HUDEP-2 (cell line): ENCODE data around the gene ZMIZ1.

Source experiments
- DNase-seq, 76 experiments: peaks; one replicate each; lab custom pipeline; 2025; ENCODE audit not compliant: unreplicated experiment in 76 of 76; lab: John Stamatoyannopoulos, UW

ZMIZ1 gene

DNA sequence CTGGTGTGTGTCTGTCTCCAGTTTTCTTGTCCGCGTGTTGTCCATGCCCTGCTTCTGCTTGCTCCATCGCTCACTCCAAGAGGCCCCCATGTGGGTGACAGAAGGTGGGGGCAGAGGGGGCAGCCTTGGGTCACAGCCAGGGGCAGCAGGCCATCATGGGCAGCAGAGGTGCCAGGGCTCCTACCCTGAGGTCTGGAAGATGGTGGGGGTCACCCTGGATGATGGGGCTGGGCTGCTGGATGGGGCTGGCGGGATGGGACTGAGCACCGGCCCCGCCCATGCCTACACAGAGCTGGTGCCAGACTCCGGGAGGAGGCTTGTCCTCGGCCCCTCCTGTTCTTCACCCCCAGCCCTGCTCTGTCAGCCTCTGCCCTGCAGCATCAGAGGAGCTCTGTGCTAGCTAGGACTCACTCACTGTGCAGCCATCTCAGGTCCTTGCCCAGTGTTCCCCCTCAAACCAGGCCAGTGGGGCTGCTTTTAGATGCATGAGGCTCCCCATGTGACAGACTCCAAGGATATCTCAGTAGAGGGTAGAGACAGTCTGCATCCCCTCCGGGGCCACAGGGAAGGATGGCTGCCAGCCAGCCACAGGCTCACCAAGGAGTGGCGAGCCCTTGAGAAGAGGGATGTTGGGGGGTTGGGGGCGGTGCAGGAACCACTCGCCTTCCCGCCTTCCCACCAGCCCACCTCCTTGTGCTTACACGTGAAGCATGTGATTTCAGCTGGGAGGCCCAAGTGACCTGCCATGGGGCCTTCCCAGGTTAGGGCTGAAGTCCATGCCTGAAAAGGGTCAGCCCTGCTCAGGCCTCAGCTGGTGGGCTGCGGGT is 243.0 kb downstream of the ZMIZ1 start:
- DNase-seq = no peak

DNA sequence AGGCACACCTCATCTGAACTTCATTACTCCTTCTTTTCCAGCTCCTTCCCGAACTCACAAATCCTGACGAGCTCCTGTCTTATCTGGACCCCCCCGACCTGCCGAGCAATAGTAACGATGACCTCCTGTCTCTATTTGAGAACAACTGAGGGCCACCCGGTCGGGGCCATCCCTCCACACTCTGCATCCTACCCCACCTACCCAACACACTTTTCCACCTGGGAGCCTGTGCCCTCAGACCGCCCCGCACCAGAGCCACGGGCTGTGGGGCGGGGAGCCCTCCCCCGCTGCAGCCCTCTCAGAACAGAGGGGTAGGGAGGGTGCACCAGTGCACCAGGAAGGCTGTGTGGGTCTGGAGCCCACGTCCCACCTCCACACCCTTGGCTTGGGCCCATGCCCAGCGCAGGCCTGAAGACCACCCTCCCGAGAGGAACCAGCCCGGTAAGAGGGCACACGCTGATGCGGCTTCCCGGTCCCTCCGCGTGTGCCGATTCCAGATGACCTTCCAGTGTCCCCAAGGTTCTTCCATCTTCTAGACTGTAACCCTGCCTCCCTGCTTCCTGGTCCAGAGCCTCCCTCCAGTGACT is 243.9 kb downstream of the ZMIZ1 start:
- DNase-seq = no peak

DNA sequence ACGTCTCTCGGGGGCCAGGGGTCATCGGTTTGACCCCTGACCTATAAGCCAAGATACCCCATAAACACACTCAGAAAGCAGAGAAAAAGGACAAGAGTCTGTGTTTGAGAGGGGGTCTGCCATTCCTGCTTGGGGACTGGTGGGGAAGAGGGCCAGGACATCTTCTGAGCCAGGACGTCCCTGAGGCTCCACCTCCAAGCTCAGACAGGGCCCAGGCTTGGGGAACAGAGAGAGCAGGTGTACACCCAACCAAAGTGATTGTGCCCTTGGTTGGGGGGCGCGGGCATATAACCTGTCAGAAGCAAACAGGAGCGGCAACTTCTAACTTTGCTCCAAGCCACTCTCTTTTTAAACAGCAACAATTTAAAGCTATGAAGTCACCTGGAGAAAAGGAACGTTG is 244.6 kb downstream of the ZMIZ1 start:
- no peak for DNase-seq

DNA sequence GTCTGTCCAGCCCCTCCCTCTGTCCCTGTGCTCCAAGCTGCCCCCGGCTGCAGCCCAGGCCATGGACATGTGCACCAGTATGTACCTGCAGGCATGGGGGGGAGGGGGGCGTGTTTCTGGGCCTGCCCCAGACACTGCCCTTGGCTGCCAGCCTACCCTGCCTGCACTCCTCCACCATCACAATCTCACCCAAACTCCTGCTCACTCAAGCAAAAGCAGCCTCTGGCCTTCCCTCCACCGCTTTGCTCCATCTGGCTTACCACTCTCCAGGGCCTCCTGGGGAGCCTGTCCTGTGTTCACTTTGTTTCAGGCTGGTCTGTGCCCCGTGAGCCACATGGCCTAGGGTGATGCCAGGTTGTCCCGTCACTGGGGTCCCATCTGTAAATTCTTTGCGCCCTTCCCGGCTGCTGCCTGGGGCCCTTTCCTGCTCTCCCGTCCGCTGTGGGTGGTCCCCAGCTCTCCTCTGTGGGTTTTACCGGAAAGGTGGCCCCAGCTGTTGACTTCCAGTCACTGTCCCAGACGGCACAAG is 245.2 kb downstream of the ZMIZ1 start:
- DNase-seq = no peak

DNA sequence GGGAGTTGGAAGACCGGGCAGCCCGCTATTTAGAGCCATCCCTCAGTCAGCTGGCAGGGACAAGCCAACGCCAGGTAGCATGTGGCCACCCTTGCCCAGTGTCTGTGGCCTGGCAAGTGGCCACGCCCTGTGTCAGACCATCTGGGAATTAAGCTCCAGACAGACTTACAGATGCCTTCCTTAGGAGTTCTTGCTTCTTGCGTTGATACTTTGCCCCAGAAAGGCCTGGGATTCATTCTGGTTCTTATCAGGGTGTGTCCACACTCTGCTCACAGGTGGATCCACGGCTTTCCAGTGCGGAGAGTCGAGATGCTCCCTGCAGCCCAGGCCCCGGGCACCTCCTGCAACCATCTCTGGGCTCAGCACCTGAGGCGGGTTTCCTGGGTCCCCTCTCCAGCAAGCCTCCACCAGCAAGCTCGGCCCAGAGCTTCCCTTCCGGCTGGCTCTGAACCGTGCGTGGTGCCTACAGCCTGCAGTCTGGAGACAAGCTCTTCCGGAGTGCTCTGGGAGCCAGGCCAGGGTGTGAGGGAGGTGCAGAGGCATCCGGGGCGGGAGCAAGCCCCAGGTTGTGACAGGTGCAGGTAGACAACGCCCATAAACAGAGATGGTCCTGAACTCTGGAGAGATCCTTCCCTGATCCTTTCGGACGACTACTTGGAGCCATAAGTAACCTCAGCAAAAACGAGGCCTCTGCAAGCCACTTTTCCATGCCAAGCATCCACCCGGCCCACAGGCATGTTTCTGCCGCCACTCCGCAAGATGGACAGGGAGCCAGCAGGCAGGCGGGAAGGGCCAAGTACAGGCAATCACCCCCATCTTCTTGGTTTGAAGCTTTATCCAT is 246.2 kb downstream of the ZMIZ1 start:
- DNase-seq = no peak

DNA sequence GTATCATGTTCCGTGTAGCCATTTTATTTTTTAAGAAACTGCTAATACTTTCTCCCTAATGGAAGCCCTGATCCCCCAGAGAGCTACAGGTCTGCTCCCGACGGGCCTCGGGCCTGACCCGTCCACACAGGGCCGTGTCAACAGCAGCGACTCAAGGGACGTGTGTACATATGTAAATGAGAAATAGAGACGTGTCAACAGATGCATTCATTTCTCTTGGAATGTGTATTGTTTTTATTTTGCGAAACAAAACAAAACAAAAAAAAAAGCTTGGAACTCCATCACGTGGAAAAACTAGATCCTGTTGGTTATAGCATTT is 246.8 kb downstream of the ZMIZ1 start:
- no peak for DNase-seq

DNA sequence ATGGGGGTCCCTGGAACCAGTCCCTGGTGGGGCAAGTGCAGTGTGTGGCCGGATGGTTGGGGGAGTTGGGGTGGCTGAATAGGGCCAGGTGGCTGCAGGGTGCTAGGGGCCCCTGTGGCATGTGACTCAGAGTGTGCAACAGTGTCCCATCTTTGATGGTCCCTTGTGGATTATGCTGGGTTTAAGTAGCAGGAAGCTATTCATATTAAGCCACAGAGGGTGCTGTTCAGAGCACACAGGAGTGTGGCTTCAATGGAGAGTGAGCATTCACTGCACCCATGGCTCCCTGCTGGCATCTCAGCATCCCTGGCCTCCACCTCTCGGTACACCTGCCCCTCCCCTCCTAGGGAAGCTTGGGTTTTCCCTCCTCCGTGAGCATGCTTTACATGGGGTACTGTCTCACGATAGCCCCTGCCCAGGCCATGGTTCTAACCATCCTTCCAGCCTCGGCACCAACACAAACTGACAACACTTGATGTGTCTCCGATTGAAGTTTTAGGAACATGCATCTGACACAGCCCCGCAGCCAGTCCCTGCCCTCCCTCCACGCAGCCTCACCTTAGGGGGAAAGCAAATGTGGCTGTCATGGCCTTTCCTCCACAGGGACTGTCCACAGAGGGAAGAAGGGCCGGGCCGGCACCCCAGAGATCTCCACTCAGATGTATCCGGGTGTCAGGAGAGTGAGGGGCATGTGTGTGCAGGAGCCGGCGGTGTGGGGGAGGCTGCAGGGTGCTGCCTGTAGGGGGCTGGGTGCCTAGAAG is 248.1 kb downstream of the ZMIZ1 start:
- DNase-seq = no peak

DNA sequence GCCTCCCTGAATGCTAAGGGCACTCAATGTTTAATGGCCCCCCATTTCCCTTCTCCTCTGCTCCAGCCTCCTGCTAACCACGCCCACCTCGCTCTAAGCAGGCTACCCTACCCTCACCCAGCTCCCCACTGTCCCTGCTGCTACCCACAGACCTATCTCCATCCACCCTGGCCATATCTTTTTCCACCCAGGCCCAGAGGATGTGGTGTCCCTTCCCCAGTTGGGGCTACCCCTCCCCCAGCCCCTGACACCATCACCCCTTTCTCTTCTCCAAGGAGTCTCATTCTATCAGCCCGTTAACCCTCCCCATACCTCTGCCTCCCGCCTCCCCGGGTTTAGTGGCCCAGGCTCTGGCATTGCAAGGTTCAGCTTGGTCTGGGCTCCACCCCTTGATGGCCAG is 249.6 kb downstream of the ZMIZ1 start:
- no peak for DNase-seq

DNA sequence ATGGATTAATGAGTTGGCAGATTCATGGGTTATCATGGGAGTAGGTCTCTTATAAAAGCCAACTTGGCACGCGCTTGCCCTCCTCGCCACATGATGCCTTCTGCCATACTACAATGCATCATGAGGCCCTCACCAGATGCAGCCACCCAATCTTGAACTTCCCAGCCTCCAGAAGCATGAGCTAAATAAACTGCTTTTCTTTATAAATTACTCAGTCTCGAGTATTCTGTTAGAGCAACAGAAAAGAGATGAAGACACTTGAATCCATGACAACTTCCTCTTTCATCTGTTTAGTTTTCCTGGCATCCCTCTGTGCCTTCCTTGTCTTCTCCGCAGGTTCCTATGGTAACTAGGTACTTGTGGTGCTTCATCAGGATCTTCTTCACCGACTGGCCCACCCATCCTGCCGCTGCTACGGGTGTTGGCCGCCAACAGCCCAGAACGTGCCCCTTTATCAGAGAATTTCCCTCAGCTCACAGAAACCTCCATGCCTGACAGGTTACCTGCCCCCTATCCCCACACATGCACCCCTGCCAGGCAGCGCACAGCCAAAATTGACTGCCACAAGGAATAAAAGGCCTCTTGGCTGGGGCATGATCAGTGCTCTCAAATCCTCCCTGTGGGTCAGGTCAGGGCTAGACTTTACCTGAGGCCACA is 250.5 kb downstream of the ZMIZ1 start:
- DNase-seq = no peak

DNA sequence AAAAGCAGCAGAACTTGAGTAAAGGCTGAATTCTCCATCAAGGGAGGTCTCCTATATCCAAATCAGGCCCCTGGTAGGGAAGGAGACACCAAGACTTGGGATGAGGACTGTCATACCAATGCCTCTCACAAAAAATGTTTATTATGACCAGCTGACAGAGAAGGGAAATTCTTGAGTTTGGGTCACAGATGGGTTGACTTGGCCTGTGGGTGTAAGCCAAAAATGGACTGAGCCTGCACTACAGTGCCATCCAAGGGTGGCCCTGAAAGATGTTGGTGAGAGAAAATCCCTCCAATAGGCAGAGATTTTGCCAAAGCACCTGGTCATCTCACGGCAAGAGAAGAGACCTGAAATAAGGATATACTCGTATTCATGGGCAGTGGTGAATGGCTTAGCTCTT is 251.6 kb downstream of the ZMIZ1 start:
- DNase-seq = no peak

DNA sequence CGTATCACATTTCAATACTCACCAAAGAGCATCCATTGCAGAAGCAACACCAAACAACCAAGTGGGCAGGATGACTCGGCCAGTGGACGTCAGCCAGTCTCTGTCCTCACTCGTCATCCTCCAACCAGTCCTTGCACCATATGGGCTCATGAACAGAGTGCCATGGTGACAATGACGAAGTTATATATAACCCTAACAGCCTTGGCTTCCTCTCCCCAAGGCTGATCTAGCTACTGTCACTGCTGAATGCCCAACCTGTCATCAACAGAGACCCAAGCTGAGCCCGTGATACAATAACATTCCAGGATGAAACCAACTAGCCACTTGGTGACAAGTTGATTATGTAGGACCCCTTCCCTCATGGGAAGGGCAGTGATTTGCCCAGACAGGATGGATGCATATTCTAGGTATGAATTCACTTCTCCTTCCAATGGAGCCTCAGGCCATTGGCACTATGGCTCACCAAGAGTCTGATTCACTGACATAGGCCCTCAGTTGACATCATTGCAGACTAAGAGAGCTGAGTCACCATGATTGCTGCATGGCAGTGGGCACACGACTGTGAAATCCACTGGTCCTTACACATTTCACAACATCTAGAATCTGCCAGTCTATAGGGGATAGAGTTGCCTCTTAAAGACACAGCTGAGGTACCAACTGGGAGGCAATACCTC is 252.2 kb downstream of the ZMIZ1 start:
- no peak for DNase-seq

DNA sequence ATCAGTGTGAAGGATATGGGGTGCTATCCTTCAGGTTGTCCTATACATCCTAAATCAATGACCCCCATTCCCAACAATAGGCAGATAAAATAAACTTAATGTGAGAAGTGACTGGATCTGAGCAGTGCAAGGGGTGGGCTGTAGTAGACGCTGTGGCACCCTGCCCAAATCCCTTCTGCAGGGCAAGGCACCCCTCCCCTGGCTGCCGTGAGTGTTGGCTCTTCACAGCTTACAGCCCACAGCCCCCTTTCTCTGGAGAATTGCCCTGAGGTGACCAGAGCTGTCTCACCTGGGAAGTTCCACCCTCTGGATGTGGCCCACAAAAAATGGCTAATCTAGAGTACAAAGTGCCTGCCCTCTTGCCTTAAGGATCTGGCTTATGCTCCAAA is 252.7 kb downstream of the ZMIZ1 start:
- no peak for DNase-seq

DNA sequence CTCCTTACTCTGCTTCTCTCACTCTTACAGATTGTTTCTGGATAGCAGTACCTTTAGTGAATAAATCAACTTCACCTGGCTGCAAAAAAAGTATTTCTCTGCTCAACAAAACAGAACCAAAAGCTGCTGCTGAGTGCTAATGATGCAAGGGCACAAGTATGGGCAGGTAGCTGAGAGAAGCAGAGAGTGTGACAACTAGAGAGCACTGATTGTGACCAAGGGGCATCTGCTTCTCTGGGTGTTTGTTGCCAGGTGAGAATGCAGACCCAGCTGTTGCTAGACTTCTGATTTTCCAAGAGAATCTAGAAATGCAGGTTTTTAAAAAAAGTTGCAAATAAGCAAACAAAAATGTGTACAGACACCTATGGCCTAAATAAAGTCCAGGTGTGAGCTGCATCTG is 253.2 kb downstream of the ZMIZ1 start:
- DNase-seq = no peak

DNA sequence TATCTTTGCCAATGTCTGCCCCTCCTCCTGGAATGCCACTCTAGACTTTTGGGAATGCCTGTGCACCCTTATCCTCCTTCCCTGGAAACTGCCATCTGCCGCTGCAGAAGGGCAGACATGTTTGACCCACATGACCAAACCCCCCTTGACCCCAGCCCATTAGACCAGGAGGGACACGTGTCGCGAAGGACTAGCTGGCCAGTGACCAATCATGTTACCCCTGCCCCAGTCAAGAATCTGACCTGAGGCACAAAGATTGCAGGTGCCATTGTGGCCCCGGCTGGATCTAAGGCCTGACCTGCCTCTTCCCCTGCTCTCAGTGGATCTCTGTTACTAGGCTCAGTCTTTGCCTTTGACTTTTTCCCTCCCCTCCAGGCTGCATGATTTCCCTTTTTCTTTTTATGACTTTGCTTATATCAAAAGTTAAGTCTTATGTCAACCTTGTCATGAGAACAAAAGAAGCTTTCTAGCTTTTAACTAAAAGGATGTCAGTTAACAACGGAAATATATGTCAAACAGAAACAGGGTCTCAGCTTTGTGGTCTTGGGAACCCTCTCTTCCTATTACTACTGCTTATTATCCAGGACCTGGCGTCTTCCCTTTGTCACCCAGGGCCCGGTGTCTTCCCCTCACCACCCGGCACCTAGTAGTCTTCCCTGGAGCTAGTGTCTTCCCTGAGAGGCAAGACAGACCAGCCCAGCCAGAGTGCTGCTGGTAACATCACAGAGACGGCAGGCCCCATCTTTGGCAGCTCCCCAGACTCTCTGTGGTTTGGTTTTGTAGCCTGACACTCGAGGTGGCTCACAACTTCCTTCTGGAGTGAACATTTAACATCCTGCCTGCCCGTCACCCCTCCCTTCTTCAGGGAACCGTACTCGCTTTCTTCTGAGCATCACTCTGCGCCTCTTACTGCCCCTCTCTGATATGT is 254.1 kb downstream of the ZMIZ1 start:
- DNase-seq = peak in 35 of 76 experiments; percentile 7 to 67 (median 30)

DNA sequence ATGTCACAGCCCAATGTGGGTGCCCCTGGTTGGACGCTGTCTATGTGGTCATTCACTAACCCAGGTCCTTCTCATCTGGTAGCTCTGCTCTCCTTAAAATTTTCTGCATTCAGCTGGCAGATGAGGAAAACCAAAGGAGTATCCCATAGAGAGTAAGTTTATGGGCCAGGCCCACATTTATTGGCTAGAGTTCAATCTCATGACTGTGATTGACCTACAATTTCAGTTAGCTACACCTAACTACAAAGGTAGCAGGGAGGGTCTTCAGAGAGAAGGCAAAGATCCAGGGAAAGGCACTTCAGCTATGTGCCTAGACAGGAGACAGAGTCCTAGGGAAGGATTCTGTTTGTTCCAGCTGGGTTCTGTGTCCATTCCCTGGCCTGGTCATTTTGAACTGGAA is 254.8 kb downstream of the ZMIZ1 start:
- DNase-seq = no peak

DNA sequence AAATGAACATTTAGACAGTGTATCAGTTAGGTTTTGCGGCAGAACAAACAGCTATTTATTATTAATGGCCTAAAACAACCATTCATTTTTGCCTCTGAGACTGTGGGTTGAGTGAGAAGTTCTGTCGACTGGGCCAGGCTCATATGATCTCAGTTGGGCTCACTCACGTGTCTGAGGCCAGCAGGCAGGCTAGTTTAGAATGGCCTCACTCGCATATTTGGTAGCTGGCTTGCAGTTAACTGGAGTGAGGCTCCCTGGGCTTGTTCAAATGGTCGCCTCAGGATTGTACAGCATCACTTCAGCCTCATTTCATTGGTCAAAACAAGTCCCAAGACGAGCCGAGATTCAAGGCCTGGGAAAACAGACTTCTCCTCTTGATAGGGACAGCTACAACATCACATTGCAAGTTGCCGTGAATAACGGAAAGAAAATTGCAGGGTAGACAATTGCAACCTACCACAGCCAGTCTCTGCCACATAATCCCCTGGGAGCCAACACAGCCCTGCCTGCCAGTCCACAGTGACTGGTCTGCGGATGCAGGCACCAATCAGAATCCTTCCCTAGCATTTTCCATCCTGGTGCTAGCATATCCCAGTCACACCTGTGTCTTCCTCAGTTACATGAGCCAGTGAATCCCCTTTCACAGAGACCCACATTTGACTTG is 255.4 kb downstream of the ZMIZ1 start:
- no peak for DNase-seq

DNA sequence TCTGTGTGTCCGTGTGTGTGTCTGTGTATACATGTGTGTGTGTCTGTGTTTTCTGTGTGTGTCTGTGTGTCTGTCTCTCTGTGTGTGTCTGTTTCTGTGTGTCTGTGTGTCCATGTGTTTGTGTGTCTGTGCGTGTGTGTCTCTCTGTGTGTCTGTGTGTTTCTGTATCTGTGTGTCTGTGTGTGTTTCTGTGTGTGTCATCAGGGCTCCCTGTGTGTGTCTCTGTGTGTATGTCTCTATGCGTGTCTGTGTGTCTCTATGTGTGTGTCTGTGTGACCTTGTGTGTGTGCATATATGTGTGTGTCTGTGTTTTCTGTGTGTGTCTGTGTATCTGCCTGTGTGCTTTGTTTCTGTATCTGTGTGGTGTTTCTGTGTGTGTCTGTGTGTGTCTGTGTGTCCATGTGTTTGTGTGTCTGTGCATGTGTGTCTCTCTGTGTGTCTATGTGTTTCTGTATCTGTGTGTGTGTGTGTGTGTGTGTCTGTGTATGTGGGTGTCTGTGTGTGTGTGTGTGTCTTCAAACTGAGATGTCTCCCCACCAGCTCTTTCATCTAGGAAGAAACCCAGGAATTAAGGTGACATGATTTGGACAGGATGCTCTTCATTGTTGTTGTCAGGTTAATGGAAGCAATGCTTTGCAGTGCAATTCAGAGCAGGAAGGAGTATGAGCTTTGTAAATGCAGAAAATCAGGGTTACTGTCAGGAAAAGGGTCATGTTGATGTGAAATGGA is 257.8 kb downstream of the ZMIZ1 start:
- no peak for DNase-seq

DNA sequence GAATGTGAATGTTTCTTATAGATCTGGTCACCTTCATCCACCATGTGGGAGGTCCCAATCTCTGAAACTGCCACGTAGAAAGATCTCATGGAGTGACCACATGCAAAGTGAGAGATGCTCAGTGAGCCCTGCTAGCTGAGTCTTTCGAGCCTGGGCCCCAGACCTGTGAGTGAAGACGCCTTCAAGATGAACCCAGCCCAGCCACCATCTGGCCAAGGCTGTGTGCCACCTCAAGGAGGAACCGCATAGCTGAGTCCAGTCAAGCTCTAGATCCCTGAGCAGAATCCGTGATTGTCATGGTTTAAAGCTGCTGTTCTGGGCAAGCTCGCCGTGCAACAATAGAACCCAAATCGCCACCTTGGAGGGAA is 258.3 kb downstream of the ZMIZ1 start:
- DNase-seq = no peak
